Myocyte (in vitro differentiated cells): ENCODE results near the gene CDKN2AIPNL. TPM values are rescaled to one million over a fixed set of nuclear protein-coding genes. Genes with fewer than 3 reads are reported as not detected.

ENCODE experiments used
- total RNA-seq: library from RNA; depleted of rRNA; stranded (reverse); fragments of >200 nt; gene quantifications from 2 replicates; pipeline ENCODE4 v1.2.3, GENCODE V29; 2014

The CDKN2AIPNL gene
- total RNA-seq, 1 donor from 2014 or later = 19.2 TPM

Other genes with a start within 250 kb of the CDKN2AIPNL start
- gene SKP1, start 234.9 kb downstream of the CDKN2AIPNL start, total RNA-seq = 457 and 487 TPM in 2 replicates
- 224 and 234 TPM in 2 replicates for gene PPP2CA, start 185.8 kb downstream of the CDKN2AIPNL start, total RNA-seq
- 2.7 and 3.7 TPM in 2 replicates for gene CDKL3, start 44.7 kb downstream of the CDKN2AIPNL start, total RNA-seq
- gene UBE2B, start 40.3 kb downstream of the CDKN2AIPNL start, total RNA-seq = 13.8 and 23.7 TPM in 2 replicates
- gene JADE2, start 113.8 kb upstream of the CDKN2AIPNL start, total RNA-seq = 5.9 and 10.2 TPM in 2 replicates
- 75.6 and 80.3 TPM in 2 replicates for gene SAR1B, start 220.9 kb upstream of the CDKN2AIPNL start, total RNA-seq
- 23.7 and 29.0 TPM in 2 replicates for gene SEC24A, start 236.9 kb upstream of the CDKN2AIPNL start, total RNA-seq